PFSK-1 (cell line): ENCODE results near the gene ST6GALNAC1.

Experiments used
- FOXP2 ChIP-seq: optimal IDR thresholded peaks from 2 replicates; pipeline ENCODE3; 2011; ENCODE audit warnings: borderline replicate concordance, control low read depth, inconsistent platforms; ENCODE audit not compliant: insufficient read depth; ENCODE audit errors: extremely low read length, extremely low read depth
- POLR2AphosphoS5 ChIP-seq: IDR thresholded peaks from 2 replicates; pipeline ENCODE4 v1.6.1; 2012; ENCODE audit warnings: low read depth, mild to moderate bottlenecking, control low read depth, low read length, moderate library complexity
- REST ChIP-seq, 2 experiments: IDR thresholded peaks; 2 replicates each; pipeline versions ENCODE4 v1.6.1 to v1.8.0; 2011 to 2012; ENCODE audit warnings: low read depth in 2 of 2, low read length in 2 of 2, control low read depth in 1 of 2, inconsistent platforms in 1 of 2, mild to moderate bottlenecking in 1 of 2, moderate library complexity in 1 of 2; ENCODE audit not compliant: insufficient read depth in 1 of 2
- SIN3A ChIP-seq: IDR thresholded peaks from 2 replicates; pipeline ENCODE4 v1.6.1; 2012; ENCODE audit warnings: mild to moderate bottlenecking, low read length, moderate library complexity, borderline replicate concordance; ENCODE audit not compliant: insufficient read depth
- TAF1 ChIP-seq: IDR thresholded peaks from 2 replicates; pipeline ENCODE4 v1.6.1; 2012; ENCODE audit warnings: low read length, control low read depth, borderline replicate concordance; ENCODE audit not compliant: insufficient read depth

ST6GALNAC1 gene

GRCh38 chr17:76642994-76643393 is 563 bp downstream of the ST6GALNAC1 start:
- no peak for TF ChIP-seq TAF1
- TF ChIP-seq FOXP2 = no peak
- no peak for TF ChIP-seq SIN3A
- no peak for TF ChIP-seq REST (IDR thresholded peaks at IDR 0.05; ENCODE audit: insufficient read depth in 1 of 2, low read depth in 2 of 2, low read length in 2 of 2)
- no peak for TF ChIP-seq POLR2AphosphoS5

- no peak for TF ChIP-seq FOXP2
- no peak for TF ChIP-seq TAF1
- no peak for TF ChIP-seq POLR2AphosphoS5
- TF ChIP-seq SIN3A = no peak
- TF ChIP-seq REST (IDR thresholded peaks at IDR 0.05; ENCODE audit: insufficient read depth in 1 of 2, low read depth in 2 of 2, low read length in 2 of 2) = no peak
Measured at GRCh38 chr17:76642032-76642561, 1.5 kb downstream of the ST6GALNAC1 start.

GRCh38 chr17:76641501-76641900 is 2.1 kb downstream of the ST6GALNAC1 start:
- TF ChIP-seq FOXP2 (no peak), SIN3A (no peak), POLR2AphosphoS5 (no peak), REST (IDR thresholded peaks at IDR 0.05; ENCODE audit: insufficient read depth in 1 of 2, low read depth in 2 of 2, low read length in 2 of 2) (no peak)

GRCh38 chr17:76640550-76641380 is 2.8 kb downstream of the ST6GALNAC1 start:
- no peak for TF ChIP-seq SIN3A
- TF ChIP-seq FOXP2 = no peak
- no peak for TF ChIP-seq REST (IDR thresholded peaks at IDR 0.05; ENCODE audit: insufficient read depth in 1 of 2, low read depth in 2 of 2, low read length in 2 of 2)
- no peak for TF ChIP-seq TAF1
- TF ChIP-seq POLR2AphosphoS5 = no peak

GRCh38 chr17:76638263-76638662 is 5.3 kb downstream of the ST6GALNAC1 start:
- TF ChIP-seq FOXP2 (no peak), TAF1 (no peak), REST (IDR thresholded peaks at IDR 0.05; ENCODE audit: insufficient read depth in 1 of 2, low read depth in 2 of 2, low read length in 2 of 2) (no peak), SIN3A (no peak), POLR2AphosphoS5 (no peak)
